Stimulated activated CD4-positive, alpha-beta T cell treated with anti-CD3 and anti-CD28 coated beads, Interleukin-4, amount 100 ng/mL, for 48 hours (primary cell): Measurements from ENCODE around the gene PIK3R3.

ENCODE experiments used
- DNase-seq, 2 donors: peaks; one replicate each; pipeline ENCODE4 v3.0.0-alpha.2; 2020; ENCODE audit warnings: low read depth in 2 of 2

The PIK3R3 gene

GRCh38 chr1:46157916-46158311, 25.5 kb upstream of the PIK3R3 start:
- no peak for DNase-seq

GRCh38 chr1:46153732-46154131, 21.3 kb upstream of the PIK3R3 start:
- no peak for DNase-seq

- no peak for DNase-seq
These were observed 20.8 kb upstream of the PIK3R3 start for GRCh38 chr1:46153228-46153627.

GRCh38 chr1:46152016-46152415, 19.6 kb upstream of the PIK3R3 start:
- DNase-seq, result no peak

- no peak for DNase-seq
These were observed 17.7 kb upstream of the PIK3R3 start for GRCh38 chr1:46150085-46150484.

- DNase-seq, result no peak
These were observed 15.9 kb upstream of the PIK3R3 start for GRCh38 chr1:46148318-46148717.

GRCh38 chr1:46137916-46138315, 5.5 kb upstream of the PIK3R3 start:
- no peak for DNase-seq

- DNase-seq, result no peak
These were observed 4.3 kb upstream of the PIK3R3 start for GRCh38 chr1:46136711-46137110.

- no peak for DNase-seq
These were observed 2.4 kb upstream of the PIK3R3 start for GRCh38 chr1:46134660-46135331.

GRCh38 chr1:46133781-46134350, 1.4 kb upstream of the PIK3R3 start:
- DNase-seq, result no peak

- no peak for DNase-seq
These were observed 791 bp upstream of the PIK3R3 start for GRCh38 chr1:46133181-46133658.

- peak; percentile 6 to 13 for DNase-seq
These were observed 509 bp downstream of the PIK3R3 start for GRCh38 chr1:46131712-46132528.

GRCh38 chr1:46131093-46131492, 1.3 kb downstream of the PIK3R3 start:
- DNase-seq, result no peak

- DNase-seq, result no peak
These were observed 1.8 kb downstream of the PIK3R3 start for GRCh38 chr1:46130606-46131005.

- DNase-seq, result no peak
These were observed 2.3 kb downstream of the PIK3R3 start for GRCh38 chr1:46130121-46130520.

- DNase-seq, result no peak
These were observed 4.1 kb downstream of the PIK3R3 start for GRCh38 chr1:46128344-46128743.

- DNase-seq, result no peak
These were observed 13.6 kb downstream of the PIK3R3 start for GRCh38 chr1:46118856-46119255.

- no peak for DNase-seq
These were observed 14.5 kb downstream of the PIK3R3 start for GRCh38 chr1:46117810-46118494.

GRCh38 chr1:46114925-46115603, 17.4 kb downstream of the PIK3R3 start:
- no peak for DNase-seq

GRCh38 chr1:46113948-46114347, 18.5 kb downstream of the PIK3R3 start:
- DNase-seq, result no peak

GRCh38 chr1:46112108-46112507, 20.3 kb downstream of the PIK3R3 start:
- no peak for DNase-seq

GRCh38 chr1:46110521-46110920, 21.9 kb downstream of the PIK3R3 start:
- DNase-seq, result no peak
